HEK293 (cell line): ENCODE results near the gene PLA2G4A.

Experiments used
- CTCF ChIA-PET: fragments of 350-600 bp; formaldehyde crosslinking; extraction: SDS; loops from one replicate; lab custom pipeline; 2021; ENCODE audit warnings: antibody characterized with exemption; lab: Yijun Ruan, JAX
- POLR2A ChIA-PET: fragments of 300-600 bp; formaldehyde crosslinking; extraction: SDS; loops from one replicate; lab custom pipeline; 2020; ENCODE audit warnings: antibody characterized with exemption, inconsistent platforms; lab: Yijun Ruan, JAX
- H3K27ac ChIP-seq: fragments of 200-500 bp; sonication (Bioruptor generic); 2 replicates; pipeline ENCODE4 v1.5.1; 2014; ENCODE audit warnings: low read depth, low read length, control low read depth, inconsistent platforms; ENCODE audit errors: extremely low read depth
- H3K36me3 ChIP-seq, 2 experiments: fragments of 200-500 bp in 1 of 2; sonication (Bioruptor generic) in 1 of 2; 1 replicate in 1 of 2; 2 replicates in 1 of 2; pipeline ENCODE4 v1.5.1; 2014 to 2017; ENCODE audit warnings: inconsistent platforms in 2 of 2, low read length in 2 of 2; ENCODE audit not compliant: control insufficient read depth in 2 of 2, insufficient read depth in 1 of 2
- H3K4me1 ChIP-seq: fragments of 200-500 bp; sonication (Bioruptor generic); 2 replicates; pipeline ENCODE4 v1.5.1; 2014; ENCODE audit warnings: mild to moderate bottlenecking, low read length, inconsistent platforms; ENCODE audit not compliant: control insufficient read depth, insufficient read depth
- H3K4me3 ChIP-seq: 2 replicates; pipeline ENCODE4 v1.5.1; 2011; ENCODE audit warnings: low read depth, mild to moderate bottlenecking, control low read depth, low read length, moderate library complexity
- H3K9me3 ChIP-seq: fragments of 200-500 bp; sonication (Bioruptor generic); 2 replicates; pipeline ENCODE4 v1.5.1; 2014; ENCODE audit warnings: low read depth, low read length, inconsistent platforms; ENCODE audit not compliant: control insufficient read depth, insufficient read depth
- HIC1 ChIP-seq: fragments of 450-650 bp; formaldehyde crosslinking; IDR thresholded peaks from 2 replicates; pipeline ENCODE4 v1.5.1; 2016; ENCODE audit warnings: missing biosample characterization, missing genetic modification characterization
- KLF1 ChIP-seq: fragments of 450-650 bp; formaldehyde crosslinking; IDR thresholded peaks from 2 replicates; pipeline ENCODE4 v1.5.1; 2016; ENCODE audit warnings: missing biosample characterization, missing genetic modification characterization
- KLF9 ChIP-seq: fragments of 450-650 bp; formaldehyde crosslinking; IDR thresholded peaks from 2 replicates; pipeline ENCODE4 v1.5.1; 2016; ENCODE audit warnings: missing biosample characterization, missing genetic modification characterization, low read depth
- OVOL3 ChIP-seq: fragments of 450-650 bp; formaldehyde crosslinking; IDR thresholded peaks from 2 replicates; pipeline ENCODE4 v1.5.1; 2016; ENCODE audit warnings: missing biosample characterization, missing genetic modification characterization
- PBX3 ChIP-seq: sonication (generic); formaldehyde crosslinking; IDR thresholded peaks from 2 replicates; pipeline ENCODE4 v1.8.1; 2022; ENCODE audit warnings: mild to moderate bottlenecking, moderate library complexity, missing genetic modification reagents
- PRDM1 ChIP-seq: fragments of 450-650 bp; formaldehyde crosslinking; IDR thresholded peaks from 2 replicates; pipeline ENCODE4; 2016; ENCODE audit warnings: missing biosample characterization, missing genetic modification characterization
- REPIN1 ChIP-seq: fragments of 450-650 bp; formaldehyde crosslinking; IDR thresholded peaks from 2 replicates; pipeline ENCODE4 v1.5.1; 2017; ENCODE audit warnings: missing biosample characterization, missing genetic modification characterization, low read depth
- SALL2 ChIP-seq: fragments of 450-650 bp; formaldehyde crosslinking; IDR thresholded peaks from 2 replicates; pipeline ENCODE4 v1.5.0; 2017; ENCODE audit warnings: missing biosample characterization, mild to moderate bottlenecking, missing genetic modification characterization, borderline replicate concordance
- SP3 ChIP-seq: fragments of 450-650 bp; formaldehyde crosslinking; IDR thresholded peaks from 2 replicates; pipeline ENCODE4 v1.5.1; 2016; ENCODE audit warnings: missing biosample characterization, missing genetic modification characterization
- YY1 ChIP-seq: fragments of 450-650 bp; formaldehyde crosslinking; IDR thresholded peaks from 2 replicates; pipeline ENCODE4 v1.5.1; 2018; ENCODE audit warnings: missing biosample characterization, missing genetic modification characterization
- ZNF223 ChIP-seq: fragments of 450-650 bp; formaldehyde crosslinking; IDR thresholded peaks from 2 replicates; pipeline ENCODE4 v1.5.1; 2016; ENCODE audit warnings: missing biosample characterization, missing genetic modification characterization
- ZNF23 ChIP-seq: fragments of 450-650 bp; formaldehyde crosslinking; IDR thresholded peaks from 2 replicates; pipeline ENCODE4 v1.5.1; 2016; ENCODE audit warnings: missing biosample characterization, missing genetic modification characterization, borderline replicate concordance
- ZNF280D ChIP-seq: fragments of 450-650 bp; formaldehyde crosslinking; IDR thresholded peaks from 2 replicates; pipeline ENCODE4 v1.5.1; 2016; ENCODE audit warnings: missing biosample characterization, missing genetic modification characterization
- ZNF37A ChIP-seq: fragments of 450-650 bp; IDR thresholded peaks from 2 replicates; pipeline ENCODE4 v1.5.1; 2018; ENCODE audit warnings: missing biosample characterization, missing genetic modification characterization
- ZNF521 ChIP-seq: fragments of 450-650 bp; formaldehyde crosslinking; IDR thresholded peaks from 2 replicates; pipeline ENCODE4 v1.5.1; 2017; ENCODE audit warnings: missing biosample characterization, mild to moderate bottlenecking, missing genetic modification characterization
- ZNF580 ChIP-seq: fragments of 450-650 bp; formaldehyde crosslinking; IDR thresholded peaks from 2 replicates; pipeline ENCODE4 v1.5.1; 2016; ENCODE audit warnings: missing biosample characterization, missing genetic modification characterization
- ZNF624 ChIP-seq: fragments of 450-650 bp; formaldehyde crosslinking; IDR thresholded peaks from 2 replicates; pipeline ENCODE4 v1.5.1; 2017; ENCODE audit warnings: missing biosample characterization, missing genetic modification characterization
- ZNF629 ChIP-seq: fragments of 450-650 bp; formaldehyde crosslinking; IDR thresholded peaks from 2 replicates; pipeline ENCODE4 v1.5.1; 2017; ENCODE audit warnings: missing biosample characterization, missing genetic modification characterization
- ZNF707 ChIP-seq: fragments of 450-650 bp; formaldehyde crosslinking; IDR thresholded peaks from 2 replicates; pipeline ENCODE4 v1.5.1; 2016; ENCODE audit warnings: missing biosample characterization, missing genetic modification characterization

Gene PLA2G4A

GRCh38 chr1:186812570-186812969, 16.2 kb upstream of the PLA2G4A start:
- H3K27ac ChIP-seq = no peak overlapping the region
- POLR2A ChIA-PET = no interaction called here
- CTCF ChIA-PET = no interaction called here

GRCh38 chr1:186813420-186813819, 15.3 kb upstream of the PLA2G4A start:
- no peaks in the 10 kb centered on the region for H3K36me3 ChIP-seq
- CTCF ChIA-PET = no interaction called here
- no peaks in the 10 kb centered on the region for H3K9me3 ChIP-seq
- H3K4me1 ChIP-seq = no peaks in the 10 kb centered on the region
- TF ChIP-seq ZNF521 (tag by site-specific recombination) = no peak
- TF ChIP-seq ZNF707 = no peak
- TF ChIP-seq, all 188 proteins: peak for 0
- POLR2A ChIA-PET = no interaction called here
- Histone ChIP-seq H3K4me3 (no peak overlapping the region), H3K27ac (no peak overlapping the region)

More at GRCh38 chr1:186812570-186812969, 16.2 kb upstream of the PLA2G4A start:
- Histone ChIP-seq H3K9me3 (no peaks in the 10 kb centered on the region), H3K36me3 (no peaks in the 10 kb centered on the region), H3K4me3 (no peak overlapping the region), H3K4me1 (no peaks in the 10 kb centered on the region)
- TF ChIP-seq ZNF629 (tag by site-specific recombination) = no peak
- TF ChIP-seq ZNF37A (tag by site-specific recombination) = no peak
- no peak for TF ChIP-seq YY1
- no peak for TF ChIP-seq KLF1 (tag by site-specific recombination)
- no peak for TF ChIP-seq SALL2 (tag by site-specific recombination)
- no peak for TF ChIP-seq SP3 (tag by site-specific recombination)
- TF ChIP-seq REPIN1 (tag by site-specific recombination) = no peak
- no peak for TF ChIP-seq ZNF23 (tag by site-specific recombination)
- TF ChIP-seq ZNF280D (tag by site-specific recombination) = no peak
- TF ChIP-seq ZNF580 = no peak
- TF ChIP-seq KLF9 (tag by site-specific recombination) = no peak
- TF ChIP-seq PBX3 (CRISPR knock-in tag) = no peak
- no peak for TF ChIP-seq PRDM1 (tag by site-specific recombination)
- no peak for TF ChIP-seq ZNF223 (tag by site-specific recombination)
- no peak for TF ChIP-seq ZNF624

- Histone ChIP-seq H3K36me3 (no peaks in the 10 kb centered on the region), H3K9me3 (no peaks in the 10 kb centered on the region), H3K4me1 (no peaks in the 10 kb centered on the region), H3K27ac (no peak overlapping the region), H3K4me3 (no peak overlapping the region)
- no peak for TF ChIP-seq OVOL3 (tag by site-specific recombination)
- TF ChIP-seq HIC1 = no peak
- POLR2A ChIA-PET = no interaction called here
- CTCF ChIA-PET = no interaction called here
Observed at GRCh38 chr1:186819126-186819525, 9.6 kb upstream of the PLA2G4A start.
